HepG2 (cell line): ENCODE measurements around the gene MYH10. TPM values are rescaled to one million over a fixed set of nuclear protein-coding genes. Genes with fewer than 3 reads are reported as not detected.

Experiments
- BCL6 ChIP-seq: IDR thresholded peaks from 2 replicates; pipeline ENCODE4 v1.6.1; 2016; ENCODE audit warnings: missing genetic modification reagents, missing compliant biosample characterization
- GRHL1 ChIP-seq: sonication (generic); formaldehyde crosslinking; conservative IDR thresholded peaks from 2 replicates; pipeline ENCODE4 v1.8.0; 2022; ENCODE audit warnings: missing genetic modification reagents
- HINFP ChIP-seq: sonication (generic); formaldehyde crosslinking; IDR thresholded peaks from 2 replicates; pipeline ENCODE4 v1.4.0; 2020; ENCODE audit warnings: low read depth, mild to moderate bottlenecking, missing genetic modification reagents
- NFE2L1 ChIP-seq: sonication (generic); formaldehyde crosslinking; IDR thresholded peaks from 2 replicates; pipeline ENCODE4 v1.4.0; 2020; ENCODE audit warnings: missing genetic modification reagents, mild to moderate bottlenecking, borderline replicate concordance
- NFKBIZ ChIP-seq: IDR thresholded peaks from 2 replicates; pipeline ENCODE4 v1.6.1; 2018; ENCODE audit warnings: missing genetic modification reagents, missing compliant biosample characterization
- RFX1 ChIP-seq: fragments of 450-650 bp; IDR thresholded peaks from 2 replicates; pipeline ENCODE4 v1.6.1; 2017
- SMAD1 ChIP-seq: sonication (generic); formaldehyde crosslinking; IDR thresholded peaks from 2 replicates; pipeline ENCODE4 v1.4.0; 2020; ENCODE audit warnings: missing genetic modification reagents, low read depth, mild to moderate bottlenecking, borderline replicate concordance
- ZMYM3 ChIP-seq: sonication (generic); formaldehyde crosslinking; IDR thresholded peaks from 2 replicates; pipeline ENCODE4 v1.5.1; 2020; ENCODE audit warnings: mild to moderate bottlenecking, missing genetic modification reagents
- ZNF276 ChIP-seq: sonication (generic); formaldehyde crosslinking; IDR thresholded peaks from 2 replicates; pipeline ENCODE4 v1.4.0; 2020; ENCODE audit warnings: mild to moderate bottlenecking, low read depth, missing genetic modification reagents
- ZNF333 ChIP-seq: sonication (generic); formaldehyde crosslinking; IDR thresholded peaks from 2 replicates; pipeline ENCODE4 v1.4.0; 2020; ENCODE audit warnings: mild to moderate bottlenecking, missing genetic modification reagents, borderline replicate concordance
- ZNF441 ChIP-seq: sonication (generic); formaldehyde crosslinking; IDR thresholded peaks from 2 replicates; pipeline ENCODE4 v1.7.0; 2021; ENCODE audit warnings: missing genetic modification reagents, borderline replicate concordance
- ZNF761 ChIP-seq: sonication (generic); formaldehyde crosslinking; conservative IDR thresholded peaks from 2 replicates; pipeline ENCODE4 v1.4.0; 2020; ENCODE audit warnings: mild to moderate bottlenecking, missing genetic modification reagents
- polyA plus RNA-seq, 8 experiments: library from polyadenylated mRNA; depleted of rRNA in 3 of 8; stranded (reverse) in 7 of 8; unstranded in 1 of 8; fragments of >200 nt; fragmentation: Illumina TruSeq in 4 of 8; extraction: Trizol in 4 of 8; gene quantifications; 2 replicates each; pipeline versions ENCODE4 v1.2.1 to v1.2.3, GENCODE V29; 2011 to 2016; ENCODE audit warnings: low read depth in 4 of 8, missing spikeins in 1 of 8, mixed read lengths in 1 of 8; ENCODE audit not compliant: insufficient read depth in 1 of 8
- total RNA-seq, 5 experiments: library from RNA; depleted of rRNA; stranded (reverse); fragments of >200 nt; fragmentation: Illumina TruSeq; extraction: Trizol; gene quantifications; 2 replicates each; pipeline ENCODE4 v1.2.3, GENCODE V29; 2016; ENCODE audit warnings: low read depth in 1 of 5
- TF ChIP-seq, protein P1 (sequence below): sonication (generic); formaldehyde crosslinking; IDR thresholded peaks from 2 replicates; pipeline ENCODE4 v1.5.0; 2020; ENCODE audit warnings: missing genetic modification reagents
- TF ChIP-seq, protein P2 (sequence below): sonication (generic); formaldehyde crosslinking; IDR thresholded peaks from 2 replicates; pipeline ENCODE4 v1.4.0; 2020; ENCODE audit warnings: mild to moderate bottlenecking, missing genetic modification reagents
- TF ChIP-seq, protein P3 (sequence below): sonication (generic); formaldehyde crosslinking; IDR thresholded peaks from 2 replicates; pipeline ENCODE4 v1.4.0; 2020; ENCODE audit warnings: missing genetic modification reagents
- TF ChIP-seq, protein P4 (sequence below): IDR thresholded peaks from 2 replicates; pipeline ENCODE4 v1.6.1; 2018; ENCODE audit warnings: missing genetic modification reagents, mild to moderate bottlenecking, missing compliant biosample characterization
- TF ChIP-seq, protein P5 (sequence below): sonication (generic); formaldehyde crosslinking; IDR thresholded peaks from 2 replicates; pipeline ENCODE4 v1.8.1; 2023; ENCODE audit warnings: mild to moderate bottlenecking, missing genetic modification reagents

Gene MYH10
- total and polyA plus RNA-seq, 2 of the 13 experiments (the other 11 are each of a cell fraction or from before 2014, with no cell fraction given), result 43.4 to 68.6 TPM

DNA sequence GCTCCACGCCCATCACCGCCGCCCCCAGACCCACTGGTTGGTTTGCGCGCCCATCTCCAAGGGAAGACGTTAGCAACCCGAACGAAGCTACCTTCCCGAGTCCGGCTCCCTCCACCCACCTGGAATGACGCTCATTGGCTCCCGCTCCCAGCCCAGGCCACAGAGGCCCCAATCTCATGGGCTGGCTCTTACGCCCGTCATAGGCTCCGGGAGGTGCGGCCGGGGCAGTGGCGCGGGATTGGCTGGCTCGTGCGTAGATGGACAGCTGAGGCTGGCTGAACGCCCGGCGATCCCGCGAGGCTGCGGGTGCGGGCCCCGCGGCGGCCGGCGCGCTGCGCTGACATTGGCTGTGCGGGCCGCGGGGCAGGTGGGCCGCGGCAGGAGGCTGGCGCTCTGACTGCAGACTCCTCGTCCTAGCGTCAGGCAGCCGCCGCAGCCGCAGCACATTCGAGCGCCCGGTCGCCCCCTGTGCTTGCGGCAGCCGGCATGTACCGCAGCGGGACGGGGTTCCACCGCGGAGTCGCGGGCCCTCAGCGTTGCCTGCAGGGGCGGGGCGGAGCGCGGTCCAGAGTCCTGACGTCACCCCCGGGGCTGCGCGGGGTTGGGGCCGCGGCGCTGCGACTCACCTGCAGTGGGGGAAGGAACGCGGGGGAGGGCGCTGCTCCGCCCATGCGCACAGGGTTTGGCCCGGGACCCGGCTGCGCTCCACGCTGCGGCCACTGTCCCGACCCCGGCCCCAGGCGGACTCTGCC lies 453 bp upstream of the MYH10 start (continued):
- TF ChIP-seq GRHL1 (CRISPR knock-in tag) (no peak), SMAD1 (peak; percentile 80; the same call in 1 of the 2 replicates), HINFP (CRISPR knock-in tag) (peak; percentile 60; the same call in 1 of the 2 replicates), ZNF441 (CRISPR knock-in tag) (peak; percentile 64; the same call in 1 of the 2 replicates), RFX1 (peak; percentile 77), NFE2L1 (CRISPR knock-in tag) (no peak), ZMYM3 (CRISPR knock-in tag) (no peak), ZNF333 (CRISPR knock-in tag) (peak; percentile 70; the same call in 1 of the 2 replicates), BCL6 (CRISPR knock-in tag) (peak; percentile 43; the same call in 1 of the 2 replicates), ZNF761 (CRISPR knock-in tag) (peak; percentile 84; the same call in 1 of the 2 replicates), NFKBIZ (CRISPR knock-in tag) (no peak), ZNF276 (CRISPR knock-in tag) (peak; percentile 56; the same call in 1 of the 2 replicates)
- TF ChIP-seq, protein P1, sequence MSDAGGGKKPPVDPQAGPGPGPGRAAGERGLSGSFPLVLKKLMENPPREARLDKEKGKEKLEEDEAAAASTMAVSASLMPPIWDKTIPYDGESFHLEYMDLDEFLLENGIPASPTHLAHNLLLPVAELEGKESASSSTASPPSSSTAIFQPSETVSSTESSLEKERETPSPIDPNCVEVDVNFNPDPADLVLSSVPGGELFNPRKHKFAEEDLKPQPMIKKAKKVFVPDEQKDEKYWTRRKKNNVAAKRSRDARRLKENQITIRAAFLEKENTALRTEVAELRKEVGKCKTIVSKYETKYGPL (CRISPR knock-in tag), result peak; percentile 49
- TF ChIP-seq, protein P2, sequence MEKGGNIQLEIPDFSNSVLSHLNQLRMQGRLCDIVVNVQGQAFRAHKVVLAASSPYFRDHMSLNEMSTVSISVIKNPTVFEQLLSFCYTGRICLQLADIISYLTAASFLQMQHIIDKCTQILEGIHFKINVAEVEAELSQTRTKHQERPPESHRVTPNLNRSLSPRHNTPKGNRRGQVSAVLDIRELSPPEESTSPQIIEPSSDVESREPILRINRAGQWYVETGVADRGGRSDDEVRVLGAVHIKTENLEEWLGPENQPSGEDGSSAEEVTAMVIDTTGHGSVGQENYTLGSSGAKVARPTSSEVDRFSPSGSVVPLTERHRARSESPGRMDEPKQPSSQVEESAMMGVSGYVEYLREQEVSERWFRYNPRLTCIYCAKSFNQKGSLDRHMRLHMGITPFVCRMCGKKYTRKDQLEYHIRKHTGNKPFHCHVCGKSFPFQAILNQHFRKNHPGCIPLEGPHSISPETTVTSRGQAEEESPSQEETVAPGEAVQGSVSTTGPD, result no peak
- TF ChIP-seq, protein P3, sequence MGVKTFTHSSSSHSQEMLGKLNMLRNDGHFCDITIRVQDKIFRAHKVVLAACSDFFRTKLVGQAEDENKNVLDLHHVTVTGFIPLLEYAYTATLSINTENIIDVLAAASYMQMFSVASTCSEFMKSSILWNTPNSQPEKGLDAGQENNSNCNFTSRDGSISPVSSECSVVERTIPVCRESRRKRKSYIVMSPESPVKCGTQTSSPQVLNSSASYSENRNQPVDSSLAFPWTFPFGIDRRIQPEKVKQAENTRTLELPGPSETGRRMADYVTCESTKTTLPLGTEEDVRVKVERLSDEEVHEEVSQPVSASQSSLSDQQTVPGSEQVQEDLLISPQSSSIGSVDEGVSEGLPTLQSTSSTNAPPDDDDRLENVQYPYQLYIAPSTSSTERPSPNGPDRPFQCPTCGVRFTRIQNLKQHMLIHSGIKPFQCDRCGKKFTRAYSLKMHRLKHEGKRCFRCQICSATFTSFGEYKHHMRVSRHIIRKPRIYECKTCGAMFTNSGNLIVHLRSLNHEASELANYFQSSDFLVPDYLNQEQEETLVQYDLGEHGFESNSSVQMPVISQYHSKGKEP (CRISPR knock-in tag), result no peak
- TF ChIP-seq, protein P4, sequence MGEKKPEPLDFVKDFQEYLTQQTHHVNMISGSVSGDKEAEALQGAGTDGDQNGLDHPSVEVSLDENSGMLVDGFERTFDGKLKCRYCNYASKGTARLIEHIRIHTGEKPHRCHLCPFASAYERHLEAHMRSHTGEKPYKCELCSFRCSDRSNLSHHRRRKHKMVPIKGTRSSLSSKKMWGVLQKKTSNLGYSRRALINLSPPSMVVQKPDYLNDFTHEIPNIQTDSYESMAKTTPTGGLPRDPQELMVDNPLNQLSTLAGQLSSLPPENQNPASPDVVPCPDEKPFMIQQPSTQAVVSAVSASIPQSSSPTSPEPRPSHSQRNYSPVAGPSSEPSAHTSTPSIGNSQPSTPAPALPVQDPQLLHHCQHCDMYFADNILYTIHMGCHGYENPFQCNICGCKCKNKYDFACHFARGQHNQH (CRISPR knock-in tag), result peak; percentile 14; the same call in 1 of the 2 replicates
- TF ChIP-seq, protein P5, sequence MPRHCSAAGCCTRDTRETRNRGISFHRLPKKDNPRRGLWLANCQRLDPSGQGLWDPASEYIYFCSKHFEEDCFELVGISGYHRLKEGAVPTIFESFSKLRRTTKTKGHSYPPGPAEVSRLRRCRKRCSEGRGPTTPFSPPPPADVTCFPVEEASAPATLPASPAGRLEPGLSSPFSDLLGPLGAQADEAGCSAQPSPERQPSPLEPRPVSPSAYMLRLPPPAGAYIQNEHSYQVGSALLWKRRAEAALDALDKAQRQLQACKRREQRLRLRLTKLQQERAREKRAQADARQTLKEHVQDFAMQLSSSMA, result no peak
